Cardiac fibroblast (primary cell): Measurements from ENCODE around the gene PCP2.

Source experiments
- DNase-seq, 2 donors: peaks; one replicate each; pipeline versions ENCODE4 v3.0.0 to v3.0.0-alpha.2; 2010; ENCODE audit warnings: low read depth in 2 of 2
- H3K4me3 ChIP-seq, 2 donors: replicated peaks in 1 of 2; 1 replicate in 1 of 2; 2 replicates in 1 of 2; pipeline ENCODE4 v1.5.1; 2011; ENCODE audit warnings: low read depth in 2 of 2, low read length in 2 of 2, mild to moderate bottlenecking in 2 of 2, moderate library complexity in 1 of 2
- TF ChIP-seq, protein P1 (sequence below): IDR thresholded peaks from one replicate; pipeline ENCODE4 v1.5.1; 2011; ENCODE audit warnings: low read depth, mild to moderate bottlenecking, low read length, inconsistent platforms

PCP2 gene

DNA sequence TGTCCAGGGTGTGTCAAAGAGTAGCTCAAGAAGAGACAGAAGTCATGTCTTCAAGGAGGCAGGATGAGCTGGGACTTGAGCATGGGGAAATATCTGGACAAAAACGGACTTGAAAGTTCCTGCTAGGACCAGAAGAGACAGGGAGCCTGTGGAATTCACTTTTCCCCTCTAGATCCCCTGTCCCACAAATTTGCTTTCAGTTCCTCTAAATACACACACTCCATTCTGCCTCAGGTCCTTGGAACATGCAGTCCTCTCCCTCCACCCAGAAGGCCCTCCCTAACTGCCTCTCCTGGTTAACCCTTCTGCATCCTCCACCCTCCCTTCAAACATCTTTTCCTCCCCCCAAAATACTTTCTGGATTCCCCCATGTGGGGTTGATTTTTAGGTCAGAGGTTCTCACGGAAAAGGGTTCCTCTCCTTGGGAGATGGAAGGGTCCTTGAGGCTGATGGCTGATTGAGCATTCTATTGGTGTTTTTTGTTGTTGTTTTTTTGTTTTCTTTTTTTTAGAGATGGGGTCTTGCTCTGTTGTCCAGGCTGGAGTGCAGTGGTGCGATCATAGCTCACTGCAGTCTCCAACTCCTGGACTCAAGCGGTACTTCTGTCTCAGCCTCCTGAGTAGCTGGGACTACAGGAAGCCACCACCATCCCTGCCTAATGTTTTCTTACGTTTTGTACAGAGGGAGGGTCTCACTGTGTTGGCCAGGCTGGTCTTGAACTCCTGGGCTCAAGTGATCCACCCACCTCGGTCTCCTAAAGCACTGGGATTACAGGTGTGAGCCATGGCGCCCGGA lies 28.4 kb upstream of the PCP2 start:
- H3K4me3 ChIP-seq = no peak overlapping the region

DNA sequence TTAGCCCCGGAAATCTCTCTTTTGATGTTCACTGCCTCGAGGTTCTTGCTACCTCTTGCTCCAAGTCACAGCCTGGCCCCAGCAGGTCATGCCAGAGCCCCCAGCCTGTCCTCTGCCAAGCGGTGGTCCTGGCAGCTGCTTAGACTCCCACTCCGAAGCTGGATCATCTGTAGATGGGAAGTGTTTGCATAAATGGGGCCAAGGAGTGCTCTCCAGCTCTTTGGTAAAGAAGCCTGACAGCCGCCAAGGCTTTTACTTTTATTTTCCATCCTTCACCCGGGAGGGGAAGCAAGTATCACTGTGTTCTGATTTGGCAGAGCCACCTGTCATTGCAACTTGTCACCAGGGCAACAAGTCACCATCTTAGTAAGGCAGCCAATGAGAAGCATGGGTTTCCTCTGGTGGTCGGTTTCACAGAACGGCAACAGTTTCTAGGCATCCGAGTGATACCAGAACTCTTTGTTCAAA lies 24.7 kb upstream of the PCP2 start:
- no peak for DNase-seq
- TF ChIP-seq, protein P1, sequence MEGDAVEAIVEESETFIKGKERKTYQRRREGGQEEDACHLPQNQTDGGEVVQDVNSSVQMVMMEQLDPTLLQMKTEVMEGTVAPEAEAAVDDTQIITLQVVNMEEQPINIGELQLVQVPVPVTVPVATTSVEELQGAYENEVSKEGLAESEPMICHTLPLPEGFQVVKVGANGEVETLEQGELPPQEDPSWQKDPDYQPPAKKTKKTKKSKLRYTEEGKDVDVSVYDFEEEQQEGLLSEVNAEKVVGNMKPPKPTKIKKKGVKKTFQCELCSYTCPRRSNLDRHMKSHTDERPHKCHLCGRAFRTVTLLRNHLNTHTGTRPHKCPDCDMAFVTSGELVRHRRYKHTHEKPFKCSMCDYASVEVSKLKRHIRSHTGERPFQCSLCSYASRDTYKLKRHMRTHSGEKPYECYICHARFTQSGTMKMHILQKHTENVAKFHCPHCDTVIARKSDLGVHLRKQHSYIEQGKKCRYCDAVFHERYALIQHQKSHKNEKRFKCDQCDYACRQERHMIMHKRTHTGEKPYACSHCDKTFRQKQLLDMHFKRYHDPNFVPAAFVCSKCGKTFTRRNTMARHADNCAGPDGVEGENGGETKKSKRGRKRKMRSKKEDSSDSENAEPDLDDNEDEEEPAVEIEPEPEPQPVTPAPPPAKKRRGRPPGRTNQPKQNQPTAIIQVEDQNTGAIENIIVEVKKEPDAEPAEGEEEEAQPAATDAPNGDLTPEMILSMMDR = no peak

More for the DNA sequence above, 28.4 kb upstream of the PCP2 start:
- TF ChIP-seq, protein P1 = no peak
- no peak for DNase-seq

DNA sequence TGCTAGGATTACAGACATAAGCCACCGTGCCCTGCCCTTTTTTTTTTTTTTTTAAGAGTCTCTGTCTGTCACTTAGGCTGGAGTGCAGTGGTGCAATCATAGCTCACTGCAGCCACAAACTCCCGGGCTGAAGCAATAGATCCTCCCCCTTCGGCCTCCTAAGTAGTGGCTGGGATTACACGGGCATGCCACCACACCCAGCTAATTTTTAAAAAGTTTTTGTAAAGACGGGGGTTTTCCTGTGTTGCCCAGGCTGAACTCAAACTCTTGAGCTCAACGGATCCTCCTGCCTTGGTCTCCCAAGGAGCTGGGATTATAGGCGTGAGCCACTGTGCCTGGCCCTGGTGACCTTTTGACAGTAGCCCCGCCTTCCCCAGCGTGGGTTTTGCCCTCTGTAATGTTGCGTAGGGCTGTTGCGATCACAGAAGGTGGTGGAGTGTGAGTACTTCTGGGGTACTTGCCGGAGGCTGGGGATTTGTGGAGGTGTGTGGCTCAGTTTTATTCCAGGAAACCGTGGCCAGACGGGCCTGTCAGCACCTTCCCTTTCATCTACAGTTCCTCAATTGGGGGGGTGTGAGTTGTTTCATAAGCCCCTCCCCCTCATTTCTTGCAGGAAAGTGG lies 23.7 kb upstream of the PCP2 start:
- DNase-seq = peak in 1 of 2 donors; percentile 21
- no peak overlapping the region for H3K4me3 ChIP-seq
- TF ChIP-seq, protein P1 = no peak

More for the DNA sequence above, 24.7 kb upstream of the PCP2 start:
- no peak overlapping the region for H3K4me3 ChIP-seq

DNA sequence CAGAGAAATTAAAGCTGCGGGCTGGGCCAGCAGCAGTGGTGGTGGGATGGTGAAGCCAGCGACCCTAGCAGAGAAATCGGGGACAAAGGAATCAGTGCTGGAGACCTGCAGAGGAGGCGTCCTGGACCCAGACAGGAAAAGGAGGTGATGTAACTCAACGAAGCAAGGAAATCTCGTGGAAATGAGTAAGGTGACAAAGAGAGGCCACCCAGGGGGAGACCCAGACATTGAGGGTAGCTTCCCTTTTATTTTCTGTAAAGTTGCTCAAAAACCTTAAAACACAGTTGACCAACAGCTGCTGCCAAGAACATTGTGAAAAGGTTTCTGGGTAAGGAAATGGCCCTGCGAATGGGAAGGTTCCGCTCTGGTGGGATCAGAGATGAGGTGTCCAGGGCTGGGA lies 22.1 kb upstream of the PCP2 start:
- DNase-seq = no peak
- H3K4me3 ChIP-seq = no peak overlapping the region
- TF ChIP-seq, protein P1 = no peak

DNA sequence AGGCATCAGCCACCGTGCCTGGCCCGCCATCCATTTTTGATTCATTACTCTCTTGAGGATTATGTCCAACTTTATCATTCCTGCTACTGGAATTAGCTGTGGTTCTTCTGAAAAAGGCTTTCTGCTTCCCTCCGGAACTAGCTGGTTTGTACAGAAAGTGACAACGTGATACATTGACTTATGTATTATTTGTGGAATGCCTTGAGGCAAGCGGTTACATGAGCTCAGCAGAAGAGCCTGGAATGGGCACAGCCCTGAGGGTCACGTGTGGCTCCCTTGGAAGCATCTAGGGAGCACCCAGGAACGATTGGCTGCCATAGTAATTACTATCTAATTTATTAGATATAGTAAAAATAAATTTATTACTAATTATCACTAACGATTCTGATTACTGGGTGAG lies 20.9 kb upstream of the PCP2 start:
- H3K4me3 ChIP-seq = no peak overlapping the region
- TF ChIP-seq, protein P1 = no peak
- DNase-seq = no peak

DNA sequence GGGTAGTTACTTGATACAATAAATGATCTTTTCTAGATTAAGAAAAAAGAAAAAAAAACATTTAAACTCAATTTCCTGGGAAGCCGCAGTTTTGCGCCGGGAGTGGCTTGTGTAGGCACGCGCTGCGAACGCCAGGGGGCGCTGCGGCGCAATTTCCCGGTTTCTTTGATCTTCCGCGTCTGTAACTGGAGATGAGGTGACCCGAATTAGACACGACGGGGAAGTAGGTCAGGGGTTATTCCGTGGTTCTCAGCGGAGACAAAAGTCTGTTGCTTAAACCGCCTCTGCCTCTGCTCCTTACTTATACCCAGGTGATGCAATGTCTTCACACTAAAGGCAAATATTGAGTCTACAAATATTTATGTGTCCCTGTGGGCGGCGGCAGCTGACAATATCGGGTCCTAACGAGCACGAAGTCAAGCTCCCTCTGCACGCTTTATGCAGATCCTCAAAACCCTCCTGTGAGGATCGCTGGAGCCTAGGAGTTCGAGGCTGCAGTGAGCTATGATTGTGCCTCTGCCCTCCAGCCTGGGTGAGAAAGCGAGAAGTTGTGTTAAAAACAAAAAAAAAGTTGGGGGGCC lies 18.6 kb upstream of the PCP2 start:
- peak overlapping the region in 1 of 2 donors; percentile 17 for H3K4me3 ChIP-seq
- TF ChIP-seq, protein P1 = peak; percentile 96
- peak; percentile 72 to 81 for DNase-seq
